GM06990 (cell line): ENCODE data around the gene BHLHA9.
A peak's percentile ranks its signal among the peaks of the same experiment; 100 is the strongest.

Experiments used
- DNase-seq: peaks from one replicate; pipeline ENCODE4 v3.0.0-alpha.2; 2011; ENCODE audit not compliant: insufficient read length; ENCODE audit errors: extremely low read depth
- H3K27me3 ChIP-seq: replicated peaks from 2 replicates; pipeline ENCODE4 v1.6.0; 2011; ENCODE audit warnings: low read length; ENCODE audit not compliant: control insufficient read depth, insufficient read depth
- H3K36me3 ChIP-seq: 2 replicates; pipeline ENCODE4 v1.5.1; 2011; ENCODE audit warnings: low read length; ENCODE audit not compliant: control insufficient read depth, insufficient read depth
- H3K4me3 ChIP-seq: replicated peaks from 2 replicates; pipeline ENCODE4 v1.5.1; 2011; ENCODE audit warnings: low read depth, mild to moderate bottlenecking, control low read depth, low read length
- CTCF ChIP-seq: IDR thresholded peaks from 2 replicates; pipeline ENCODE4 v1.5.1; 2011; ENCODE audit warnings: low read length, control low read depth, mild to moderate bottlenecking, inconsistent platforms; ENCODE audit not compliant: insufficient read depth, poor library complexity, severe bottlenecking

BHLHA9 gene

GRCh38 chr17:1226308-1226707 is 43.9 kb upstream of the BHLHA9 start:
- Histone ChIP-seq H3K4me3 (no peak overlapping the region), H3K36me3 (peaks cover 6% of the 10 kb centered on the region), H3K27me3 (no peaks in the 10 kb centered on the region; the same call in 1 of the 2 replicates)
- DNase-seq = no peak
- TF ChIP-seq CTCF = no peak

- peak overlapping the region; percentile 72 for H3K4me3 ChIP-seq
- no peak for DNase-seq
- H3K27me3 ChIP-seq = no peaks in the 10 kb centered on the region; the same call in 1 of the 2 replicates
- TF ChIP-seq CTCF = no peak
- peaks cover 6% of the 10 kb centered on the region for H3K36me3 ChIP-seq
Observed at GRCh38 chr17:1227365-1227764, 42.9 kb upstream of the BHLHA9 start.

- peak; percentile 86 for DNase-seq
- Histone ChIP-seq H3K36me3 (peaks cover 6% of the 10 kb centered on the region), H3K27me3 (peaks cover 2% of the 10 kb centered on the region; the same call in 1 of the 2 replicates), H3K4me3 (peak overlapping the region; percentile 72)
- TF ChIP-seq CTCF = no peak
Observed at GRCh38 chr17:1227917-1228780, 42.1 kb upstream of the BHLHA9 start.

GRCh38 chr17:1228781-1229348 is 41.4 kb upstream of the BHLHA9 start:
- Histone ChIP-seq H3K27me3 (peaks cover 2% of the 10 kb centered on the region; the same call in 1 of the 2 replicates), H3K36me3 (peaks cover 6% of the 10 kb centered on the region), H3K4me3 (peak overlapping the region; percentile 72)
- no peak for TF ChIP-seq CTCF
- DNase-seq = peak; percentile 37

- Histone ChIP-seq H3K36me3 (peaks cover 6% of the 10 kb centered on the region), H3K4me3 (peak overlapping the region; percentile 72), H3K27me3 (peaks cover 2% of the 10 kb centered on the region; the same call in 1 of the 2 replicates)
- no peak for TF ChIP-seq CTCF
- DNase-seq = peak; percentile 86
Observed at GRCh38 chr17:1229349-1229899, 40.8 kb upstream of the BHLHA9 start.
